PC-3 (cell line): ENCODE data around the gene PLPP7. TPM values are rescaled to one million over a fixed set of nuclear protein-coding genes. Genes with fewer than 3 reads are reported as not detected.

ENCODE experiments used
- ATAC-seq: fragments of 200-7000 bp; cut with Tn5 transposase; 2 replicates; pipeline ENCODE4 v1.9.1; 2020; ENCODE audit warnings: mild to moderate bottlenecking, moderate library complexity
- BruUV-seq: library from RNA; stranded (reverse); fragments of 400-500 nt; replicated peaks from 2 replicates; lab custom pipeline; 2021; lab: Mats Ljungman, UMichigan
- CTCF ChIA-PET: fragments of 300-600 bp; sonication (Branson Sonifier 250); formaldehyde crosslinking; loops from one replicate; lab custom pipeline; 2022; ENCODE audit warnings: antibody characterized with exemption; lab: Charles Lee
- POLR2A ChIA-PET: fragments of 300-600 bp; sonication (Branson Sonifier 250); formaldehyde crosslinking; loops from one replicate; lab custom pipeline; 2022; ENCODE audit warnings: antibody characterized with exemption; ENCODE audit not compliant: unreplicated experiment; lab: Charles Lee
- DNase-seq: peaks from one replicate; pipeline ENCODE4 v3.0.0-alpha.2; 2015
- H2AFZ ChIP-seq: fragments of 300-600 bp; sonication (generic); 2 replicates; pipeline ENCODE4 v1.6.0; 2016; ENCODE audit warnings: antibody characterized with exemption, low read length
- H3F3A ChIP-seq: fragments of 300-600 bp; sonication (generic); one replicate; pipeline ENCODE4 v1.6.0; 2017; ENCODE audit warnings: antibody characterized with exemption, low read length, control low read depth, mild to moderate bottlenecking; ENCODE audit not compliant: unreplicated experiment
- H3K27ac ChIP-seq: fragments of 300-600 bp; sonication (generic); 2 replicates; pipeline ENCODE4 v1.5.1; 2016; ENCODE audit warnings: mild to moderate bottlenecking, low read length
- H3K27me3 ChIP-seq: fragments of 300-600 bp; sonication (generic); 2 replicates; pipeline ENCODE4 v1.6.1; 2016; ENCODE audit warnings: low read length, mixed read lengths
- H3K36me3 ChIP-seq: fragments of 300-600 bp; sonication (generic); 2 replicates; pipeline ENCODE4 v1.6.1; 2016; ENCODE audit warnings: low read depth, mixed run types, low read length, mixed read lengths
- H3K4me1 ChIP-seq: fragments of 300-600 bp; sonication (generic); 2 replicates; pipeline ENCODE4 v1.5.1; 2016; ENCODE audit warnings: low read length; ENCODE audit not compliant: insufficient read depth
- H3K4me2 ChIP-seq: fragments of 300-600 bp; sonication (generic); 2 replicates; pipeline ENCODE4 v1.6.0; 2016; ENCODE audit warnings: low read length
- H3K4me3 ChIP-seq: fragments of 300-600 bp; sonication (generic); 2 replicates; pipeline ENCODE4 v1.5.1; 2016; ENCODE audit warnings: mild to moderate bottlenecking, low read length, mixed read lengths
- H3K79me2 ChIP-seq: fragments of 300-600 bp; sonication (generic); 2 replicates; pipeline ENCODE4 v1.6.1; 2017; ENCODE audit warnings: low read length, mixed read lengths
- H3K9ac ChIP-seq: fragments of 300-600 bp; sonication (generic); 2 replicates; pipeline ENCODE4 v1.6.0; 2016; ENCODE audit warnings: mild to moderate bottlenecking, low read length
- H3K9me2 ChIP-seq: fragments of 300-600 bp; sonication (generic); replicated peaks from 2 replicates; pipeline ENCODE4 v1.6.1; 2016; ENCODE audit warnings: mixed run types, low read length, mixed read lengths
- H3K9me3 ChIP-seq: fragments of 300-600 bp; sonication (generic); 2 replicates; pipeline ENCODE4 v1.6.1; 2016; ENCODE audit warnings: low read length, mixed read lengths
- H4K20me1 ChIP-seq: fragments of 300-600 bp; sonication (generic); 2 replicates; pipeline ENCODE4 v1.6.1; 2016; ENCODE audit warnings: low read length, mixed read lengths
- EZH2 ChIP-seq: fragments of 300-600 bp; sonication (generic); IDR thresholded peaks from one replicate; pipeline ENCODE4 v1.6.1; 2017; ENCODE audit warnings: antibody characterized with exemption, mild to moderate bottlenecking, low read length; ENCODE audit not compliant: unreplicated experiment
- EZH2phosphoT487 ChIP-seq: fragments of 300-600 bp; sonication (generic); IDR thresholded peaks from 2 replicates; pipeline ENCODE4 v1.6.1; 2018; ENCODE audit warnings: mild to moderate bottlenecking, antibody characterized with exemption, low read length, borderline replicate concordance
- intact Hi-C: fragments of 100-400 bp; cut with micrococcal nuclease; formaldehyde crosslinking; loops from 2 replicates; pipeline ENCODE4 v1.9.0; 2023
- total RNA-seq: library from RNA; depleted of rRNA; stranded (reverse); fragments of >200 nt; gene quantifications from 2 replicates; pipeline ENCODE4 v1.2.3, GENCODE V29; 2014
- TF ChIP-seq, protein P1 (sequence below): fragments of 300-600 bp; sonication (generic); conservative IDR thresholded peaks from 2 replicates; pipeline ENCODE4 v1.5.1; 2017; ENCODE audit warnings: antibody characterized with exemption, low read depth, mild to moderate bottlenecking, low read length

PLPP7 gene
- total RNA-seq, 1 experiment from 2014 or later: not detected

DNA sequence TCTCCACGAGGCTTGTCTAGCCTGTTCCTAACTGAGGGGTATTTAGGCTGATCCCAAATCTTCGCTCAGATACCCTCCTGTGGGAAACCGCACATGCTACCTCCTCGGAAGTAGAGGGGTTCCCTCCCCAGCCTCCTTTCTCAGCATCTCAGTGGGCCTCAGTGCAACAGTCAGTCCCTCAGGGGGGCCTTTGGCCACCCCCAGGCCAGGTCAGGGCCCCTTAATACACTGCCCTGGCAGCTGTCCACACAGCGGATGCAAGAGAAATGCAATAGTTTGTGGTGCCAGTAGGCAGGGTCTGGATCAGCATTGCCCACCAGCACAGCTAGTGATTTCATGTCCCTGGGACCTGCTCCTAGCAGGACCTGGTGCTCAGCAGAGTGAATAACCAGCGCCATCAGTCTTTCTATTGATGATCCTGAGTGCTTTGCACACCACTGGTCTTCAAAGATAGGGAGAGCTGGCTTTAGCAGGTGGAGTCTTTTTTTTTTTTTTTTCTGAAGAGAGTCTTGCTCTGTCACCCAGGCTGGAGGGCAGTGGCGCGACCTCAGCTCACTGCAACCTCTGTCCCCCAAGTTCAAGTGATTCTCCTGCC lies 7.5 kb downstream of the PLPP7 start:
- ATAC-seq (no peak), DNase-seq (no peak)
- no peaks in the 10 kb centered on the region for H4K20me1 ChIP-seq
- H3K9me3 ChIP-seq: no peaks in the 10 kb centered on the region
- H3K9ac ChIP-seq: no peak overlapping the region
- no peak overlapping the region for H3K4me2 ChIP-seq
- H3K4me3 ChIP-seq: no peak overlapping the region
- no peaks in the 10 kb centered on the region for H3K9me2 ChIP-seq
- TF ChIP-seq EZH2 (no peak), EZH2phosphoT487 (no peak)
- TF ChIP-seq, protein P1, sequence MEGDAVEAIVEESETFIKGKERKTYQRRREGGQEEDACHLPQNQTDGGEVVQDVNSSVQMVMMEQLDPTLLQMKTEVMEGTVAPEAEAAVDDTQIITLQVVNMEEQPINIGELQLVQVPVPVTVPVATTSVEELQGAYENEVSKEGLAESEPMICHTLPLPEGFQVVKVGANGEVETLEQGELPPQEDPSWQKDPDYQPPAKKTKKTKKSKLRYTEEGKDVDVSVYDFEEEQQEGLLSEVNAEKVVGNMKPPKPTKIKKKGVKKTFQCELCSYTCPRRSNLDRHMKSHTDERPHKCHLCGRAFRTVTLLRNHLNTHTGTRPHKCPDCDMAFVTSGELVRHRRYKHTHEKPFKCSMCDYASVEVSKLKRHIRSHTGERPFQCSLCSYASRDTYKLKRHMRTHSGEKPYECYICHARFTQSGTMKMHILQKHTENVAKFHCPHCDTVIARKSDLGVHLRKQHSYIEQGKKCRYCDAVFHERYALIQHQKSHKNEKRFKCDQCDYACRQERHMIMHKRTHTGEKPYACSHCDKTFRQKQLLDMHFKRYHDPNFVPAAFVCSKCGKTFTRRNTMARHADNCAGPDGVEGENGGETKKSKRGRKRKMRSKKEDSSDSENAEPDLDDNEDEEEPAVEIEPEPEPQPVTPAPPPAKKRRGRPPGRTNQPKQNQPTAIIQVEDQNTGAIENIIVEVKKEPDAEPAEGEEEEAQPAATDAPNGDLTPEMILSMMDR: no peak
- intact Hi-C loops: no loop called here
- ChIA-PET CTCF (no interaction called here), POLR2A (no interaction called here)
- H3K4me1 ChIP-seq: no peaks in the 10 kb centered on the region
- H2AFZ ChIP-seq: no peak overlapping the region
- no peaks in the 10 kb centered on the region for H3K79me2 ChIP-seq
- no peak overlapping the region for H3K27ac ChIP-seq
- H3K27me3 ChIP-seq: no peaks in the 10 kb centered on the region
- H3F3A ChIP-seq: no peaks in the 10 kb centered on the region
- BruUV-seq: no TSS peak
- no peaks in the 10 kb centered on the region for H3K36me3 ChIP-seq

DNA sequence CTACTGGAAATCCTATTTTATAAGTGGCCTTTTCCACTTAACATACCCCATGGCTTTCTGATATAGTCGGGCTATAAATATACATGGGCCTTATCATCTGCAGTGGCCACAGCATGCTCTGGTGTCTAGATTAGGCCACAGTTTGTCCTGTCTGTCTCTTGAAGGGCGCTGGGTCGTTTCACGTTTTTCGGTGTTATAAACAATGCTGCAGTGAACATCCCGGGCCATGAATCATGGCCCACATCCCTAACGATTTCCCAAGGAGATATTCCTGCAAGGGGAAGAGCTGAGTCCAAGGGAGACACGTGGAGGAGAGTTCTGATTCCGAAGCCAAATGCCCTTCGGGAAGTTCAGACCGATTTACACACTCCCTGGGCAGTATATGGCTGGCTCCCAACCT lies 8.4 kb downstream of the PLPP7 start:
- Histone ChIP-seq H3K36me3 (no peaks in the 10 kb centered on the region), H3K4me2 (no peak overlapping the region), H3K27ac (no peak overlapping the region), H3K4me3 (no peak overlapping the region), H3K9me2 (no peaks in the 10 kb centered on the region), H3K27me3 (no peaks in the 10 kb centered on the region), H3K4me1 (no peaks in the 10 kb centered on the region), H3K9ac (no peak overlapping the region), H2AFZ (no peak overlapping the region), H4K20me1 (no peaks in the 10 kb centered on the region), H3K79me2 (no peaks in the 10 kb centered on the region), H3K9me3 (no peaks in the 10 kb centered on the region), H3F3A (no peaks in the 10 kb centered on the region)
- POLR2A ChIA-PET: no interaction called here
- CTCF ChIA-PET: no interaction called here
- TF ChIP-seq EZH2phosphoT487 (no peak), EZH2 (no peak)
- TF ChIP-seq, protein P1: no peak
- ATAC-seq (no peak), DNase-seq (no peak)
- intact Hi-C loops: no loop called here
- BruUV-seq: no TSS peak

DNA sequence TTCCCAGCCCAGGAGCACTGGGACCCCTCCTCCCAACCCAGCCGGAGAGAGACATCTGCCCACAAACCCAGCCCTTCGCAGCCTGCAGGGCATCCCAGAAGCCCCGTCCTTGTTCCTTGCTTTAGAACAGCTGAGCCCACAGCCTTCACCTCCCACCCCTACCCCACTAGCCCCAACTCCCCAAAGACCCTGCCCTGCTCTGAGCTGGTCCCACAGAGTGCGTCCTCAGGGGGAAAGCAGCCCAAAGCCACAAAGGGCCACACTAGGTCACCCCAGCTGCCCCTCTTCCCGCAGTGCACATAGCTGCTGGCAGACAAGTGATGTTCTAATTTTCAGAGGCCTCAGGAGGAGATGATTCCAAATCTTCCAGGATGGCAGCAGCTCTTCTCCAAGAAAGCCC lies 8.8 kb downstream of the PLPP7 start:
- no peak for ATAC-seq
- Histone ChIP-seq H3K27me3 (no peaks in the 10 kb centered on the region), H3K9ac (no peak overlapping the region), H3K9me3 (no peaks in the 10 kb centered on the region), H3K36me3 (no peaks in the 10 kb centered on the region), H3F3A (no peaks in the 10 kb centered on the region), H2AFZ (no peak overlapping the region), H4K20me1 (no peaks in the 10 kb centered on the region), H3K27ac (no peak overlapping the region), H3K4me3 (no peak overlapping the region), H3K79me2 (no peaks in the 10 kb centered on the region), H3K9me2 (no peaks in the 10 kb centered on the region), H3K4me2 (no peak overlapping the region), H3K4me1 (no peaks in the 10 kb centered on the region)
- DNase-seq: no peak
- intact Hi-C loops: no loop called here
- POLR2A ChIA-PET: no interaction called here
- TF ChIP-seq EZH2: no peak
- no peak for TF ChIP-seq EZH2phosphoT487
- TF ChIP-seq, protein P1: no peak
- CTCF ChIA-PET: no interaction called here
- BruUV-seq: no TSS peak
